GM12892 (cell line): ENCODE measurements around the gene ARL3.

ENCODE experiments used
- POLR2A ChIP-seq: IDR thresholded peaks from 2 replicates; pipeline ENCODE4 v1.6.1; 2011; ENCODE audit warnings: low read depth, low read length, control low read depth
- POLR2AphosphoS5 ChIP-seq: IDR thresholded peaks from 2 replicates; pipeline ENCODE4 v1.6.1; 2011; ENCODE audit warnings: low read depth, low read length, control low read depth

- TF ChIP-seq POLR2AphosphoS5 (peak; percentile 66), POLR2A (peak; percentile 68; the same call in 1 of the 2 replicates)
These were observed 69.4 kb downstream of the ARL3 start for GRCh38 chr10:102644646-102645387.
